SK-N-SH (cell line): ENCODE results near the gene TUBB2B.

Experiments used
- CTCF ChIP-seq: fragments of 200-600 bp; sonication (generic); IDR thresholded peaks from 2 replicates; pipeline ENCODE4 v1.6.1; 2017; ENCODE audit warnings: antibody characterized with exemption, mild to moderate bottlenecking, moderate library complexity
- ELF1 ChIP-seq: IDR thresholded peaks from 2 replicates; pipeline ENCODE4 v1.4.0; 2012
- RAD21 ChIP-seq: IDR thresholded peaks from 2 replicates; pipeline ENCODE4 v1.6.1; 2012; ENCODE audit warnings: mild to moderate bottlenecking, low read length
- SIN3A ChIP-seq: IDR thresholded peaks from 2 replicates; pipeline ENCODE4 v1.6.1; 2012; ENCODE audit warnings: low read depth, mild to moderate bottlenecking, low read length, moderate library complexity, borderline replicate concordance

DNA sequence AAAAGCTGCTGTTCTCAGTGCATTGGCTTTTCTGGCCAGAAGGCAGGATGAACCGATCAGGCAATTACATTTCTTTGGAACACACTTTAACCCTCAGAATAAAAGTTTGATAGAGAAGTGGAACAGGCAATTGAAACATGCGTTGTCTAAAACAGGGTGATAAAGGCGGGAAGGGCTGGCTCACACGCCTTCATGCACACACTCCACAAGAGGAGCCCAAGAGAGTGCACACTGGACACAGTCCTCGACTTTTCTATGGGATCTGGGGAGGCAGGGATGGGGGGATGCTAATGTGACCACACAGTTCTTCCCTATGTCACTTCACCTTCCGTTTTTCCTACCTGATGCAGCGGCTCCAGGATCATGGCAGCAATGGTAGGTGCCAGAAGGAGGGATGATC lies 39.2 kb downstream of the TUBB2B start:
- TF ChIP-seq CTCF (no peak), RAD21 (no peak), ELF1 (no peak), SIN3A (no peak)
